NCI-H2196 treated with DMSO at 0.1 percent for 48 hours (cell line): ENCODE results near the gene MRGPRF.
"Not testable (repeated sequence)": the region's sequence is repeated elsewhere in the genome, so short reads cannot be mapped to it uniquely, and the experiment has no call there.

Source experiments
- DNase-seq: peaks from one replicate; lab custom pipeline; 2025; ENCODE audit not compliant: unreplicated experiment; lab: John Stamatoyannopoulos, UW

MRGPRF gene

GRCh38 chr11:69003301-69003865 is 9.7 kb downstream of the MRGPRF start:
- DNase-seq = no peak

- no peak for DNase-seq
These were observed 10.3 kb downstream of the MRGPRF start for GRCh38 chr11:69002570-69003231.

DNA sequence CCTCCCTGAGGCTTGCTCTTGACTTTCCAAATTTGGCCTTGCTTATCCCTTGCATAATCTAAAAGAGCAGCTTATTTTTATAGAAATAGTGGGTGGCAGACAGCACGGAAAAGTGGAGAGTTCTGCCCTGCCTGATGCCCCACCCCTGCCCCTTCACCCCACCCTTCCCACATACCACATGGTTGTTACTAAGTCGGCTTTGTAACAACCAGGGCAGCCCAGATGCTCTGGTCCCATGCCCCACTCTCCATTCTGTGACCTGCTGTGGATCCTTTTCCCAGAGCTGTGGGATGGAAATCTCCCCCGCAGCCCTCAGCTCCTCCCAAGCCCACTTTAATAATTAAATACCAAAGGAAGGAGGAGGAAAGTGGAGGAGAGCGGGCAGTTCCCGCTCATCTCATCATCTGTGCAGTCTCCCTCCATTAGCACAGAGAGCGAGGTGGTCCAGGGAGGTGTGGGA is 10.9 kb downstream of the MRGPRF start:
- DNase-seq = no peak

GRCh38 chr11:69001243-69002081 is 11.6 kb downstream of the MRGPRF start:
- no peak for DNase-seq

GRCh38 chr11:69000831-69001242 is 12.2 kb downstream of the MRGPRF start:
- DNase-seq = no peak

- DNase-seq = no peak
These were observed 12.7 kb downstream of the MRGPRF start for GRCh38 chr11:69000391-69000790.

DNA sequence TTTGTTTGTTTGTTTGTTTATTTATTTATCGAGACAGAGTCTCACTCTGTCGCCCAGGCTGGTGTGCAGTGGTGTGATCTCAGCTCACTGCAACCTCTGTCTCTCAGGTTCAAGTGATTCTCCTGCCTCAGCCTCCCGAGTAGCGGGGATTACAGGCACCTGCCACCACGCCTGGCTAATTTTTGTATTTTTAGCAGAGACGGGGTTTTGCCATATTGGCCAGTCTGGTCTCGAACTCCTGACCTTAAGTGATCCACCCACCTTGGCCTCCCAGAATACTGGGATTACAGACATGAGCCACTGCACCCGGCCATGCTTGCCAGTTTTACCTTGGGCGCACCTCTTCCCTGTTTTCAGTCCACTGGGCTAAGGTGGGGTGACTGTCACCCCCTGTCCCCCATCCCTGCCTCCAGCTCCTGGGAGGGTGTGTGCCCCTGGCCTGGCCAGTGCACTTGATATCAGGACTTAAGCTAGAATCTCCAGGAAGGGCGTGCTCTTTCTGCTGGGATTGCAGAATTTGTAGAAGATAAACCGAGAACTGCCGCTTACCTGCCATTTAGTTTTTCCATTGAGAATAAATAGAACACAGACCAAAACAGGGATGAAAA is 13.2 kb downstream of the MRGPRF start:
- not testable (repeated sequence) for DNase-seq

DNA sequence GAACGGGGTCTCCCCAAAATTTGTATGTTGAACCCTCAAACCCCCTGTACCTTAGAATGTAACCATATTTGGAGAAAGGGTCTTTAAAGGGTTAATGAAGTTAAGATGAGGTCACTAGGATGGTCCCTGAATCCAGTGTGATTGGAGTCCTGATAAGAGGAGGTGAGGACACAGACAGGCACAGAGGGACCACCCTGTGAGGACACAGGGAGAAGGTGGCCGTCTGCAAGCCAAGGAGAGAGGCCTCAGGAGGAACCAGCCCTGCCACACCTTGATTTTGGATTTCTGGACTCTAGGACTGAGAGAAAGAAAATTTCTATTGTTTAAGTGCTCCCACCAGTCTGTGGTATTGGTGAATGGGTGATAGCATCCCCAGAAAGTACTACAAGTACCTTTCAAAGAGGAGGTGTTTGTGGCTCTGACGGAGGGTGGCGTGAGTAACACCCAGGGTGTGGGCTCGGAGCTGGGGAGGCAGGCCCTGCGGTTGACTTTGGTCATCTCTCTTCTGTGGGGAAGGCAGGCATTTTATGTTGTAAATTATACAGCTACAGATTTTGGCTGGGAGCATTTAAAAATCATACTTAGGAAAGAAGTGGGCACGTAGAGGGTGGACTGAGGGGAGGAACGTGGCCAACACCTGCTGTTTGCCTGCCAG is 13.8 kb downstream of the MRGPRF start:
- no peak for DNase-seq

GRCh38 chr11:68998390-68998911 is 14.6 kb downstream of the MRGPRF start:
- DNase-seq = peak; percentile 41

DNA sequence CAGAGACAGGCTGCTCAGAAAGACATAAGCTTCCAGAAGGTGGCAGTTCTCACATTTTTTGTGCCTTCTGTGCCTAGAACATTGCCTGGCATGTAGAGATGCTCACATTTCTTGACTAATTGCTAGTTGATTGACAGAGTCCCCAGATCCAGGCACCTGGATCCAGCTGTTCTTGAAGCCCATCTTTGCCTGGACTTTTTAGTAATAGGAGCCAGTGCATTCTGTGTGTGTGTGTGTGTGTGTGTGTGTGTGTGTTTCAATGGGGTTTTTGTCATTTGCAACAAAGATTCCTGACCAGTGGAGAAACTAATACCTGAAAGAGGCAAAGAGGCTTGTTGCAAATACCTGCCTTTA is 15.1 kb downstream of the MRGPRF start:
- DNase-seq = no peak

DNA sequence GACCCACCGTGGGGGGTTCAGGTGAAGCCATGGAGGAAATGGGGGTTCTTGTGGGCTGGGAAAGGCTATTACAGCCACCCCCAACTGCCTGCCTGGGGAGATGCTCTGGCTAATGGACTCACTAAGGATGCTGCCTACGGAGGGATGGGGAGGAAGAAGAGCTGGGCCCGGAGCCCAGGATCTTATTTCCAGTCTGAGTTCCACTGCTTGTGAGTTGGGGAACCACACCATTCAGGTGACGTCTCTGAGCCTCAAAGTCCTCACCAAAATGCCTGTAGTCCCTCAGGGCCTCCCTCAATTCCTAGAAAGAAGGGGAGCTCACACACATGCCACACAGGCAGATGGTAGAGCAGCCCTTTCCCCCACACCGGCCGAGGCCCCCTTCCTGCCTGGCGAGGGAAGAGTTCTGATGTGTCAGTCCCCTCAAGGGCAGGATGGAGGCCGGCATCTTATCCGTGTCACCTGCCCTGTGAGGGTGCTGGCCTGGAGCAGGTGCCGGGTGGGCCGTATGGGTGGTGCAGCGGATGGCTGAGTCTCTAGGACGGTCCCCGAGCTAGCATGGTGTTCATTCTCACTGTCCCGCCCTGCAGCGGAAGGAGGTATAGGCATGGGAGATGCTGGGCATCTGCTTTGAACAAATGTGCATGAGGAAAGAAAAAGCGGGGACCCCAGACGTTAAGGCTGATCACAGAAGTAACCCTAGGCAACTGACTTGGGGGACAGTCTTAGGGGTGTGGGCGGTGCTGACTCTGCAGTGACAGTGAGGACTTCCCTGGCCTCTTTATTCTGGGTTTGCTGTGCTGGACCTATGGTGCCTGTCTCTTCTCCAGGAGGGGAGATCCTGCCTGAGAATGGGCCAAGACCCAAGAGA is 15.7 kb downstream of the MRGPRF start:
- DNase-seq = no peak

DNA sequence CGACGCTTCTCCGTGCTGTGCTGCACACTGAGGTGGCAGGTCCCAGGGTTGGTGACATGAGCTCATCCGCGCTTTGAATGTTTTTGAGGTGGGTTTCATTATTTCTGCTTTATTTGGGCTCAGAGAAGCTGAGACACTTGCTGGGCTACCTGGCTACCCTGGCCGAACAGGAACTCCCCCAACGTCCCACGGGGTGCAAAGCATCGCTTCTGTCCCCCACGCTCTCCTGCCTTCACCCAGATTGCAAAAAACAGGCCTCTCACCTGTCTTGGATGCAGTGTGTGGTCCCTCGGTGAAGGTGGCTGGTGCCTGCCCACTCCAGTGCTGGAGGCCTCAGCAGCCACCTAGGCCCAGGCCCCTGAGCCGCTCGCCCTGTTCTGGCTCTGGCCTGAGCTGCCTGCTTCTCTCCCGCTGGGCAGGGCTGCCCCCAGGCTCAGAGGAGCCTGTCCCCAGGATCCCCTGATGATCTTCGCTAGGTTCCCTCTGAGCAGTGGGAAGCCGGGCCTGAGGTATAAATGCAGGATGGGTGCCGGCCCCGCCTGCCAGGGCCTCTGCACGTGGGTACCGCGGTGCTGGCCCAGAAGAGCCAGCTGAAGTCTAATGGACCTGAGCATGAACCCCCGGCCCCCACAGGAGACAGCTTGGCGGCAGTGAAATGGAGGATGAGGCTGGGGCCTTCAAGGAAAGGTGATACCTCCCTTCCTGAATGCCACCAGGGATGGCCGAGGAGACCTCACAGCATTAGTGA is 16.5 kb downstream of the MRGPRF start:
- no peak for DNase-seq

DNA sequence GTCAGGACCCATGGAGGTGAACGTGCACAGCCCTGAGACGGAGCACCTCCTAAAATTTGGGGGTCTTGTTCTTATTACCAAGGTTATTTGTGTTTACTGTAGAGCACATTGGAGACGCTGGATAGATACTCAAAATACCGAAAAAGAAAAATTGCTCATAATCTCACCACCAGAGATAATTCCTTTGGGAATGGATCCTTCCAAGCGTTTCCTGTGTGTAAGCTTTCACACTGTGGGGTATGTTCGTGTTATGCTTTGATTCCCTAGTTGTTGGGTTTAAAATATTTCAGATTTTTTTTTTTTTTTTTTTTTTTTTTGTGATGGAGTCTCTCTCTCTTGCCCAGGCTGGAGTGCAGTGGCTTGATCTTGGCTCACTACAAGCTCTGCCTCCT is 18.2 kb downstream of the MRGPRF start:
- DNase-seq = no peak

GRCh38 chr11:68994161-68994893 is 18.7 kb downstream of the MRGPRF start:
- no peak for DNase-seq

GRCh38 chr11:68993546-68993945 is 19.5 kb downstream of the MRGPRF start:
- DNase-seq = no peak

DNA sequence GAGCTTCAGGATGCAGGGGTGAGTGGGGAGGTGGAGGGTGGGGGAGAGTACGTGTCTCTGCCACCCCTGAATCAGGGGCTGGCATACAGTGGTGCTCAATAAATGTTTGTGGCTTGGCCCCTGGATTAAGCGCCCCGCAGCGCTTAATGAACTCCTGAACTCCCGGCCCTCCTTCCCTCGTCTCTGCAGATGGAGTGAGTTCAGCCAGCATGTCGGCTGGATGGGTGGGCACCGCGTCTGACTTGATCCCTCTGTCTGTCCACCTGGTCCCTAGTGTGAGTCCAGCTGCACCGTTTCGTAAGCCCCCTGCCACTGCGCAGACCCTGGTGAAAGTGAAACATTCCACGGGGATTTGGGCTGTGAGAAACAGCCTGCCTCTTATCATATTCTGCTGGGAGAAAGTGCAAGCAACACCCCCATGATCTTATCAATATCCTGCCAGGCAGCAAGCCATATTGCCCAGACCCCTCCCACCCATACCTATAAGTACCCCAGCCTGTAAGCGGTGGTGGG is 20.2 kb downstream of the MRGPRF start:
- no peak for DNase-seq

- no peak for DNase-seq
These were observed 21.9 kb downstream of the MRGPRF start for GRCh38 chr11:68990995-68991780.
